Muscle of leg (tissue), 11 donors: ENCODE results near the gene TPM2. TPM values are rescaled to one million over a fixed set of nuclear protein-coding genes. Genes with fewer than 3 reads are reported as not detected.
A peak's percentile ranks its signal among the peaks of the same experiment; 100 is the strongest.

Experiments used
- DNase-seq: peaks from one replicate; pipeline ENCODE4 v3.0.0; 2013
- H3K27ac ChIP-seq: one replicate; pipeline ENCODE4 v1.5.1; 2013; ENCODE audit warnings: mild to moderate bottlenecking, low read length, control low read depth
- H3K27me3 ChIP-seq: one replicate; pipeline ENCODE4 v1.6.1; 2013; ENCODE audit warnings: low read length; ENCODE audit not compliant: control insufficient read depth, insufficient read depth
- H3K36me3 ChIP-seq: one replicate; pipeline ENCODE4 v1.6.1; 2013; ENCODE audit warnings: low read length; ENCODE audit not compliant: control insufficient read depth, insufficient read depth
- H3K4me1 ChIP-seq: one replicate; pipeline ENCODE4 v1.6.1; 2013; ENCODE audit warnings: low read length; ENCODE audit not compliant: control insufficient read depth, insufficient read depth
- H3K4me3 ChIP-seq: one replicate; pipeline ENCODE4 v1.5.1; 2013; ENCODE audit warnings: low read length, control low read depth
- H3K9me3 ChIP-seq: replicated peaks from 2 replicates; pipeline ENCODE4 v1.6.1; 2013; ENCODE audit warnings: low read depth, low read length; ENCODE audit not compliant: control insufficient read depth
- WGBS: methylation state at CpG from one replicate; pipeline ENCODE4 v1.1.5; 2013; ENCODE audit warnings: missing lambda C conversion rate; ENCODE audit not compliant: insufficient coverage; 5-methylcytosine and 5-hydroxymethylcytosine counted together
- polyA plus RNA-seq, 8 donors: library from polyadenylated mRNA; unstranded; fragments of 120-200 nt; gene quantifications; one replicate each; pipeline versions ENCODE4 v1.2.1 to v1.2.3, GENCODE V29; 2013; ENCODE audit warnings: inconsistent platforms in 1 of 8, low replicate concordance in 1 of 8; ENCODE audit not compliant: insufficient read length in 8 of 8, insufficient read depth in 1 of 8
- total RNA-seq: library from RNA; stranded (reverse); fragments of 120-200 nt; gene quantifications from one replicate; pipeline ENCODE4 v1.2.4, GENCODE V29; 2013

The TPM2 gene
- total and polyA plus RNA-seq, 9 donors: 4,794 to 8,701 (median 8,066) TPM

DNA sequence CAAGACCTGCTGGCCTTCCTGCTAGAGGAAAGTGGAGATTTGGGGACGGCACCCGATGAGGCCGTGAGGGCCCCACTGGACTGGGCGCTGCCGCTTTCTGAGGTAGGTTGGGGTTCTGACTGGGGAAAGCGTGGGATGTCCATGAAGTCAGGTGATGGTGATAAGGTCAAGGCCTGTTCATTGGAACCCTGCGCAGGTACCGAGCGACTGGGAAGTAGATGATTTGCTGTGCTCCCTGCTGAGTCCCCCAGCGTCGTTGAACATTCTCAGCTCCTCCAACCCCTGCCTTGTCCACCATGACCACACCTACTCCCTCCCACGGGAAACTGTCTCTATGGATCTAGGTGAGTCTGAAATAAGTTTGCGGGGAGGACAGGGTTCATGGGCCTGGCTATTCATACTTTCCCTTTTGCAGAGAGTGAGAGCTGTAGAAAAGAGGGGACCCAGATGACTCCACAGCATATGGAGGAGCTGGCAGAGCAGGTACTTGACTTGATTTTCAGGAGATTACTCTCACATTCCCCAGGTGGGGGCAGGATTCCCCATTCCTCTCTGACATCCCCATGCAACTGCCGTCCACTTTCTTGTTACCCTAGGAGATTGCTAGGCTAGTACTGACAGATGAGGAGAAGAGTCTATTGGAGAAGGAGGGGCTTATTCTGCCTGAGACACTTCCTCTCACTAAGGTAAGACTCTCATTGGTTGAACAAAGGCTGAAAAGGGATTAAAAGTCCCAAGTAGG is 43.2 kb upstream of the TPM2 start:
- Histone ChIP-seq H3K27ac (peak overlapping the region; percentile 98), H3K4me3 (peak overlapping the region; percentile 84), H3K27me3 (no peaks in the 10 kb centered on the region), H3K36me3 (peaks cover 47% of the 10 kb centered on the region), H3K4me1 (peaks cover 39% of the 10 kb centered on the region), H3K9me3 (no peaks in the 10 kb centered on the region)
- peak; percentile 54 for DNase-seq
- 0% methylated on average over 5 of the region's 14 CpGs for WGBS

DNA sequence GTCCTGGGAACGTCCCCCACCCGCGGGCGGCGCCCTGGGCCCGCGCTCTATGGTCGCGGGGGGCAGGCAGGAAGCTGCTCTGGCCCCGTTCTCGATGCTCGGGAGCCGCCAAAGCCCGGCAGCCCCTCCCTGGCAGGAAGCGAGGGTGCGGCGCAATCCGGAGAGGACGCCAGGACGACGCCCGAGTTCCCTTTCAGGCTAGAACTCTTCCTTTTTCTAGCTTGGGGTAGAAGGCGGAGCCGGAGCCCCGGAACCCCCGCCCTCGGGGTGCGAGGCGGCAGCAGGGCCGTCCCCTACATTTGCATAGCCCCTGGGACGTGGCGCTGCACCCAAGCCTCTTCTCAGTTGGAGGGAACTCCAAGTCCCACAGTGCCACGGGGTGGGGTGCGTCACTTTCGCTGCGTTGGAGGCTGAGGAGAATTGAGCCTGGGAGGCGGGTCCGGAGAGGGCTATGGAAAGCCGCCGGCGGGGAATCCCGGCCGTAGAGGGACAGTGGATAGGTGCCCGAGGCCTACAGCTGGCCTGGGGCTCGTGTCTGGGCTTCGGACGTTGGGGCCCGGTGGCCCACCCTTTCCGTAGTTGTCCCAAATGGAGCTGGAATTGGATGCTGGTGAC is 42.6 kb upstream of the TPM2 start, which contains the start of the genes CREB3 and TLN1:
CREB3 (plus strand) TSS at position 482 of the 615 bp plus-strand sequence; CDS start at position 589, 107 bp downstream.
TLN1 (minus strand) TSS at position 11 of the 615 bp plus-strand sequence. CDS start 6,501 bp downstream, outside the sequence.
- Histone ChIP-seq H3K9me3 (no peaks in the 10 kb centered on the region), H3K4me3 (peak within 1 kb of the TSS; percentile 84), H3K27ac (peak within 1 kb of the TSS; percentile 98), H3K36me3 (peaks cover 44% of the 10 kb centered on the region), H3K4me1 (peaks cover 46% of the 10 kb centered on the region), H3K27me3 (no peaks in the 10 kb centered on the region)
- WGBS: 0% methylated on average over 47 of the region's 49 CpGs
- peak; percentile 99 for DNase-seq

GRCh38 chr9:35731415-35732184 is 41.9 kb upstream of the TPM2 start:
- no peak for DNase-seq
- Histone ChIP-seq H3K4me1 (peaks cover 52% of the 10 kb centered on the region), H3K27me3 (no peaks in the 10 kb centered on the region), H3K4me3 (peak overlapping the region; percentile 84), H3K36me3 (peaks cover 38% of the 10 kb centered on the region), H3K9me3 (no peaks in the 10 kb centered on the region), H3K27ac (peak overlapping the region; percentile 98)
- under 1% methylated on average over 45 of the region's 47 CpGs for WGBS

DNA sequence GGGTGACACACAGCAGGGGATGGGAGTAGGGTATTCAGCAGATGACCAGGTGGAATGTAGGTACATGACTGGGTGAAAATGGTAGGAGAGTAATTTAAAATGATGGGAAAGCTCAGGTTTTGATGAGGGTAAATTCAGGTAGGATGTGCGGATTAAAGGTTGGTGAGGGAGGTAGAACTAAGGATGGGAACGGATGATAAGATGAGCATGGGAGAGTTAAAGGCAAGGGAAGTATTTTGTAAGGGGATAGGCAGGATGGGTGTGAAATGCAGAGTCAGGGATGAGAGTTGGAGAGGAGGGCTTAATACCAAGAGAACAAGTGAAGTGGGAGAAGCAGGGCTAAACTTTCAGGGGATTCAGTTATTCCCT is 40.7 kb upstream of the TPM2 start:
- DNase-seq: no peak
- no peaks in the 10 kb centered on the region for H3K9me3 ChIP-seq
- peak overlapping the region; percentile 96 for H3K27ac ChIP-seq
- WGBS: 88% methylated on average over 2 of the region's 2 CpGs
- peaks cover 37% of the 10 kb centered on the region for H3K36me3 ChIP-seq
- H3K27me3 ChIP-seq: no peaks in the 10 kb centered on the region
- peak overlapping the region; percentile 84 for H3K4me3 ChIP-seq
- peaks cover 55% of the 10 kb centered on the region for H3K4me1 ChIP-seq

DNA sequence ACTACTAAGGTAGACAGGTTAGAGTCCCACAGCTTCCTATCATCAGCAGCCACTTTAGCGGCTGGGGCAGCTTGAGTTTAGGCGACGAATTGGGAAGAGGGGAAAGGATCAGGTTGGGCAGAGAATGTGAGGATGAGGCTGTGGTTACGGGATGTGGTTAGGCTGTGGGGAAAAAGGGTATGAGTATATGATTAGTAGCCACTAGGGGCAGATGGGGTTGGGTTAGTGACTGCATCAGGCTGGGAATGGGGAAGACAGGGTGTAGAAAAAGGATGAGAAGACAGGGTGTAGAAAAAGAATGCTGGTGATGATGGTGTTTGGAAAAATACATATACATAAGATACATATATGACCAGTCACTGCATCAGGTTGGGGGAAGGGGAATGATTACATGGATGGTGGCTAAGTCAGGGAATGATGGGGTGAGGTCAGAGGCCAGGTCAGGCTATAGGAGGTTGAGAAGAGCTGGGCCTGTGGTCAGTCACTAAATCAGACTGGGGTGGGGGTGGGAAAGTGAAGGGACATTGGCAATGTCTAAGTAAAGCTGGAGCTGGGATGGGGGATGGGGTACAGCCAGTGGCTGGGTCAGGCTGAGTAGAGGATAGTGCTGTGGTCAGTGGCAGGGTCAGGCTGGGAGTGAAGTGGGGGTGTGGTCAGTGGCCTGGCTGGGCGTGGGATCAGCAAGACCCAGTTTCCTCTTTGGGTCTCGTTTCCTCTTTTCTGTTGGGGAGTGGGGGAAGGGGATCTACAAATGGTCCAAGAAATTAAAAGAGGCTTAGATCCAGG is 40.2 kb upstream of the TPM2 start:
- no peaks in the 10 kb centered on the region for H3K27me3 ChIP-seq
- H3K27ac ChIP-seq: peak overlapping the region; percentile 96
- peaks cover 55% of the 10 kb centered on the region for H3K4me1 ChIP-seq
- H3K4me3 ChIP-seq: peak overlapping the region; percentile 2
- 38% methylated on average over 6 of the region's 6 CpGs for WGBS
- no peaks in the 10 kb centered on the region for H3K9me3 ChIP-seq
- peaks cover 37% of the 10 kb centered on the region for H3K36me3 ChIP-seq
- DNase-seq: peak; percentile 49

DNA sequence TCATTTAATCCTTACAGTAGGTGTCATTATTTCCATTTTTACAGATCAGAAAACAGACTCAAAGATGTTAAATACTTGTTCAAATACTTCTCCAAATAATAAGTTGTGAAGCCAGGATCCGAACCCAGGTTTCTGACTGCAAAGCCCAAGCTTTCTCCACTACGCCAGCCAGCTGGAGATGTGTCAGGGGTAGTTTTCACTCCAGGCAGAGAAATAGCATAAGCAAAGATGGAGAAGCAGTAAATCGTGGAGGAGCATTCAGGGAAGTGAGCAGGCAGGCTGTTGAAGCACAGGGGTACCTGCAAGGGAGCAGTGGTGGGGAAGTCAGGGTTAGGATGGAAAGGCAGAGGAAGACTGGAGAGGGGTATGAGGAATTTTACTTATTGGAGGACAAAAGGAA is 39.4 kb upstream of the TPM2 start:
- H3K36me3 ChIP-seq: peaks cover 39% of the 10 kb centered on the region
- peaks cover 55% of the 10 kb centered on the region for H3K4me1 ChIP-seq
- H3K9me3 ChIP-seq: no peaks in the 10 kb centered on the region
- H3K4me3 ChIP-seq: peak overlapping the region; percentile 2
- DNase-seq: no peak
- WGBS: 67% methylated on average over 2 of the region's 3 CpGs
- no peaks in the 10 kb centered on the region for H3K27me3 ChIP-seq
- peak overlapping the region; percentile 96 for H3K27ac ChIP-seq

- Histone ChIP-seq H3K9me3 (no peaks in the 10 kb centered on the region), H3K4me1 (peaks cover 55% of the 10 kb centered on the region), H3K27me3 (no peaks in the 10 kb centered on the region), H3K36me3 (peaks cover 47% of the 10 kb centered on the region), H3K4me3 (peak overlapping the region; percentile 14), H3K27ac (peak overlapping the region; percentile 86)
- WGBS: 7% methylated on average over 6 of the region's 10 CpGs
- peak; percentile 68 for DNase-seq
Observed at GRCh38 chr9:35728041-35728971, 38.6 kb upstream of the TPM2 start.

DNA sequence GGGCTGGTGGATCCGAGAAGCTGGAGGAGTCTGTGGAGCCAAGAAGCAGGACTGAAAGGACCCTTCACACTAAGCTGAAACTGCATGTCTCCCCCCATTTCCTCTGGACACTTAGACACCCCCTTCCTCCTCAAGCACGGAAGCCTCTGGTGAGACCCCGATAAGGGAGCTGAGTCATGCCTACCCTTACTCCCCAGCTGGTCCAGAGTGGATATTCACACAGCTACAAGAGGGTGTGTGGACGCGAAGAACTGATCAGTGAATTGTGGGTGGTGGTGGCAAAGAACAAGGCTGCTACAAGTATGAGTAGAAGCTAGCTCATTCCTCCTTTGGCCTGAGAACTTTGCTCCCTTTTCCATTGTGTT is 37.9 kb upstream of the TPM2 start:
- WGBS: no CpG with 5 or more reads among the region's 5 CpGs
- peak overlapping the region; percentile 86 for H3K27ac ChIP-seq
- H3K4me3 ChIP-seq: peak overlapping the region; percentile 1
- no peaks in the 10 kb centered on the region for H3K27me3 ChIP-seq
- peaks cover 53% of the 10 kb centered on the region for H3K36me3 ChIP-seq
- DNase-seq: no peak
- H3K4me1 ChIP-seq: peaks cover 49% of the 10 kb centered on the region
- no peaks in the 10 kb centered on the region for H3K9me3 ChIP-seq

GRCh38 chr9:35726931-35727330 is 37.2 kb upstream of the TPM2 start:
- WGBS: 36% methylated on average over 1 of the region's 3 CpGs
- no peaks in the 10 kb centered on the region for H3K9me3 ChIP-seq
- peaks cover 49% of the 10 kb centered on the region for H3K4me1 ChIP-seq
- peak overlapping the region; percentile 86 for H3K27ac ChIP-seq
- DNase-seq: peak; percentile 23
- H3K4me3 ChIP-seq: no peak overlapping the region
- no peaks in the 10 kb centered on the region for H3K27me3 ChIP-seq
- H3K36me3 ChIP-seq: peaks cover 60% of the 10 kb centered on the region
